ENCODE measurements around the gene CRAT. TPM values are rescaled to one million over a fixed set of nuclear protein-coding genes. Genes with fewer than 3 reads are reported as not detected.

CRAT gene
- total RNA-seq, 2 donors from 2014 or later, result 17.2 to 17.5 TPM

DNA sequence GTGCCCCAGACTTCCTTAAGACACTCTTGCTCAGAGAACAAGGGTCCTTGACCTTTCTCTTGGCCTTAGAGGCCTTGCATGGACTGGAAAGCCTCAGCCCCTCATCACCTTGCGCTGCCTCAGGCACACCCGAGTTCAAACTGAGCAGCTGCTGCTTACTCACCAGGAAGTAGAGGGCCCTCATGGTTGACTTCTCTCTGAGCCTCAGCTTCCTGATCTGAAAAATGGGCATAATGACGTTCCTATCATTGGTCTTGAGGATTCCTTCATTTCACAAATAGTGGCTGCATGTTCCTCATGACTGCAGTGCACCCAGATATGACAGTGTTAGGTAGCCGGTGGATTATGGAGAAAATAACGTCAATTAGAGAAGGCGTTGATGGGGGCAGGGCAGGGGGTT lies 38.8 kb upstream of the CRAT start:
- Histone ChIP-seq H3K4me1 (ENCODE audit: control insufficient read depth, insufficient read depth, low read length) (no peaks in the 10 kb centered on the region), H3K27ac (ENCODE audit: low read depth, low read length) (no peak overlapping the region), H3K27me3 (ENCODE audit: control insufficient read depth, insufficient read depth, low read length, poor library complexity, severe bottlenecking) (no peaks in the 10 kb centered on the region), H3K36me3 (ENCODE audit: control insufficient read depth, insufficient read depth, low read length) (peaks cover 30% of the 10 kb centered on the region), H3K4me3 (ENCODE audit: low read length) (no peak overlapping the region), H3K9me3 (ENCODE audit: control insufficient read depth, low read length) (no peaks in the 10 kb centered on the region), H3K9ac (ENCODE audit: extremely low read depth, low read length, poor library complexity, severe bottlenecking) (no peak overlapping the region)
- no peak overlapping the region for H3K4me3 Mint-ChIP-seq
- no peak for DNase-seq
- WGBS, 2 experiments (ENCODE audit: insufficient coverage in 1 of 2, insufficient read length in 1 of 2), result 88 to 90% methylated on average over 6 of the region's 6 CpGs
- H3K27me3 Mint-ChIP-seq (ENCODE audit: insufficient read depth), result no peaks in the 10 kb centered on the region
- H3K4me1 Mint-ChIP-seq, result peaks cover 5% of the 10 kb centered on the region
- TF ChIP-seq, protein P1, sequence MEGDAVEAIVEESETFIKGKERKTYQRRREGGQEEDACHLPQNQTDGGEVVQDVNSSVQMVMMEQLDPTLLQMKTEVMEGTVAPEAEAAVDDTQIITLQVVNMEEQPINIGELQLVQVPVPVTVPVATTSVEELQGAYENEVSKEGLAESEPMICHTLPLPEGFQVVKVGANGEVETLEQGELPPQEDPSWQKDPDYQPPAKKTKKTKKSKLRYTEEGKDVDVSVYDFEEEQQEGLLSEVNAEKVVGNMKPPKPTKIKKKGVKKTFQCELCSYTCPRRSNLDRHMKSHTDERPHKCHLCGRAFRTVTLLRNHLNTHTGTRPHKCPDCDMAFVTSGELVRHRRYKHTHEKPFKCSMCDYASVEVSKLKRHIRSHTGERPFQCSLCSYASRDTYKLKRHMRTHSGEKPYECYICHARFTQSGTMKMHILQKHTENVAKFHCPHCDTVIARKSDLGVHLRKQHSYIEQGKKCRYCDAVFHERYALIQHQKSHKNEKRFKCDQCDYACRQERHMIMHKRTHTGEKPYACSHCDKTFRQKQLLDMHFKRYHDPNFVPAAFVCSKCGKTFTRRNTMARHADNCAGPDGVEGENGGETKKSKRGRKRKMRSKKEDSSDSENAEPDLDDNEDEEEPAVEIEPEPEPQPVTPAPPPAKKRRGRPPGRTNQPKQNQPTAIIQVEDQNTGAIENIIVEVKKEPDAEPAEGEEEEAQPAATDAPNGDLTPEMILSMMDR (conservative IDR thresholded peaks at IDR 0.05), result no peak
- no peak overlapping the region for H3K27ac Mint-ChIP-seq
- H3K9me3 Mint-ChIP-seq, result no peaks in the 10 kb centered on the region
- peaks cover 38% of the 10 kb centered on the region for H3K36me3 Mint-ChIP-seq (ENCODE audit: low read depth)

DNA sequence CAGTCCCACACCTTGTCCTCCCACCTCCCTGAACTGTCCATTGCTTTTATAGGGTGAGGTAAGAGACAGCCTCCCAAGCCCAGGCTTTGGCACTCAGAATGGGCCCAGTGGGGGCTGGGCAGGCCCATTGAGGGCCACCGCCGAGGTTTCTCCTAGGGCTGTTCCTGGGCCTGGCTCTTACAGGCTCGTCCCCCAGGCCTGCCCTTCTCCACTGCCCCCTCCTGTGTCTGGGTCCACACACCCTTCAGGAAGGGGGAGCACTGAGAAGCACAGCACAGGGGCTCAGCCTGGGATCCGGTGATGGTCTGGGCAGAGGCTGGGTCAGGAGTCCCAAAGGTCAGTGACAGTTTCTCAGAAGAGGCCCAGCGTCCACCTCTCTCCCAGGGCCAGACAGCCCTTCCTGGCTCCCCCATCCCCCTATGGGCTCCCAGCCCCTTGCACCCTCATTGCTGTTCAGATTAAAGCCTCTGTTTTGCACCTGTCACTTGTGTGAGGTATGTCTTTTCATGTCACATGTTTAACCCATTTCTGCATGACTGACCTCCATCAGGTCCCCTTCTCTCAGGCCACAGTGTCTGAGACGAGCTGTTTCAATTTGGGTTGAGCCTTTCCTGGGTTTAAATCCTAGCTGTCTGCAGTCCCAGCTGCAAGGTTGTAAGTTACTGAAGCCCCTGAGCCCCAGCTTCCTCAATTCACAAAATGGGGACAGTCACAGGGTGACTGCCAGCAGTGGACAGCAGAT lies 38.0 kb upstream of the CRAT start:
- DNase-seq, result no peak
- H3K36me3 ChIP-seq (ENCODE audit: control insufficient read depth, insufficient read depth, low read length), result peaks cover 35% of the 10 kb centered on the region
- Mint-ChIP-seq H3K36me3 (ENCODE audit: low read depth) (peaks cover 41% of the 10 kb centered on the region), H3K27ac (no peak overlapping the region), H3K4me1 (peaks cover 10% of the 10 kb centered on the region), H3K4me3 (no peak overlapping the region), H3K9me3 (no peaks in the 10 kb centered on the region), H3K27me3 (ENCODE audit: insufficient read depth) (no peaks in the 10 kb centered on the region)
- no peaks in the 10 kb centered on the region for H3K9me3 ChIP-seq (ENCODE audit: control insufficient read depth, low read length)
- H3K4me3 ChIP-seq (ENCODE audit: low read length), result no peak overlapping the region
- no peaks in the 10 kb centered on the region for H3K27me3 ChIP-seq (ENCODE audit: control insufficient read depth, insufficient read depth, low read length, poor library complexity, severe bottlenecking)
- H3K4me1 ChIP-seq (ENCODE audit: control insufficient read depth, insufficient read depth, low read length), result no peaks in the 10 kb centered on the region
- TF ChIP-seq, protein P1 (conservative IDR thresholded peaks at IDR 0.05), result no peak
- no peak overlapping the region for H3K9ac ChIP-seq (ENCODE audit: extremely low read depth, low read length, poor library complexity, severe bottlenecking)
- WGBS, 2 experiments (ENCODE audit: insufficient coverage in 1 of 2, insufficient read length in 1 of 2), result 67 to 92% methylated on average over 1 to 6 of the region's 6 CpGs
- no peak overlapping the region for H3K27ac ChIP-seq (ENCODE audit: low read depth, low read length)

DNA sequence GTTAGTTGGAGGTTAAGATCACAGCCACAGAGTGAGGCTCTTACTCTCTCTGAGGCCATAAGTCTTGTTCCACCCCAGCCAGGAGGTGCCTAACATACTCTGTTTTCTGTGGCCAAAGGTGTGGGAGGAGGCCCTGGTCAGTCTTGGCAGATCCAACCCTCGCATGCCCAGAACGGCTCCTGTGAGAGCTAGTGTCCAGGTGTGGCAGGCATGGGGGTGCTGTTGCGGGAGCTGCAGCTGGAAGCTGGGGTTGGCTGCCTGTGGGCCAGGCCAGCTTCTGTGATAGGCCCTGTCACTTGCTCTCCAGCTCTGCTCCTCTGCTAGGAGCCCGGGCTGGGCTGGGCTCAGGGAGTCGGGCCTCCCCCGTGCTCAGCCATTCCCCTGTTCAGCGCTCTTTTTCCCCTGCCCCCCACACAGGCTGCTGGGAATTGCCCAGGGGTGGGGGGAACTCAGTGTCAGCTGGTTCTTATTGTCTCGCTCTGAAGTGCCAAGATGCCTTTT lies 35.9 kb upstream of the CRAT start:
- Histone ChIP-seq H3K9me3 (ENCODE audit: control insufficient read depth, low read length) (no peaks in the 10 kb centered on the region), H3K27me3 (ENCODE audit: control insufficient read depth, insufficient read depth, low read length, poor library complexity, severe bottlenecking) (no peaks in the 10 kb centered on the region), H3K36me3 (ENCODE audit: control insufficient read depth, insufficient read depth, low read length) (peaks cover 51% of the 10 kb centered on the region), H3K9ac (ENCODE audit: extremely low read depth, low read length, poor library complexity, severe bottlenecking) (peak overlapping the region; percentile 11), H3K4me3 (ENCODE audit: low read length) (no peak overlapping the region), H3K4me1 (ENCODE audit: control insufficient read depth, insufficient read depth, low read length) (peaks cover 6% of the 10 kb centered on the region), H3K27ac (ENCODE audit: low read depth, low read length) (peak overlapping the region; percentile 91)
- TF ChIP-seq, protein P1 (conservative IDR thresholded peaks at IDR 0.05), result no peak
- Mint-ChIP-seq H3K4me1 (peaks cover 21% of the 10 kb centered on the region), H3K27ac (peak overlapping the region; percentile 92), H3K36me3 (ENCODE audit: low read depth) (peaks cover 46% of the 10 kb centered on the region), H3K27me3 (ENCODE audit: insufficient read depth) (no peaks in the 10 kb centered on the region), H3K9me3 (no peaks in the 10 kb centered on the region), H3K4me3 (no peak overlapping the region)
- WGBS, 2 experiments (ENCODE audit: insufficient coverage in 1 of 2, insufficient read length in 1 of 2), result 79 to 90% methylated on average over 5 to 8 of the region's 8 CpGs
- no peak for DNase-seq
